ENCODE results near the gene TSC1. TPM values are rescaled to one million over a fixed set of nuclear protein-coding genes. Genes with fewer than 3 reads are reported as not detected.

Gene TSC1
- total RNA-seq, 1 experiment from 2014 or later: 40.9 TPM

- no peaks in the 10 kb centered on the region for H3K4me1 ChIP-seq (ENCODE audit: insufficient read depth, low read length, poor library complexity, severe bottlenecking)
- DNase-seq (ENCODE audit: low spot score): no peak
- H3K27me3 ChIP-seq (replicated peaks; ENCODE audit: insufficient read depth, low read depth, low read length, poor library complexity): no peaks in the 10 kb centered on the region
- H3K36me3 ChIP-seq (ENCODE audit: insufficient read depth, low read length, poor library complexity, severe bottlenecking): no peaks in the 10 kb centered on the region
- H3K27ac ChIP-seq (ENCODE audit: low read depth, low read length, poor library complexity, severe bottlenecking): no peak overlapping the region
- CTCF ChIA-PET: no interaction called here
- TF ChIP-seq EZH2 (IDR thresholded peaks at IDR 0.05; ENCODE audit: borderline replicate concordance, low read depth, low read length, poor library complexity, severe bottlenecking) (no peak), CTCF (conservative IDR thresholded peaks at IDR 0.05; ENCODE audit: low read depth, low read length) (no peak)
- H3K9me3 ChIP-seq (ENCODE audit: low read depth, low read length, poor library complexity, severe bottlenecking): no peaks in the 10 kb centered on the region
- BruUV-seq (replicated peaks): no TSS peak
- intact Hi-C loops (cut with micrococcal nuclease; ENCODE audit: unreplicated experiment): no loop called here
- POLR2A ChIA-PET (ENCODE audit: low non-redundant PET): no interaction called here
- no peak overlapping the region for H3K4me3 ChIP-seq (ENCODE audit: low read depth, low read length, poor library complexity, severe bottlenecking)
These were observed 58.6 kb downstream of the TSC1 start for GRCh38 chr9:132885720-132886333.

GRCh38 chr9:132883349-132884294 lies 60.8 kb downstream of the TSC1 start:
- POLR2A ChIA-PET (ENCODE audit: low non-redundant PET): no interaction called here
- no TSS peak for BruUV-seq (replicated peaks)
- Histone ChIP-seq H3K27me3 (replicated peaks; ENCODE audit: insufficient read depth, low read depth, low read length, poor library complexity) (no peaks in the 10 kb centered on the region), H3K36me3 (ENCODE audit: insufficient read depth, low read length, poor library complexity, severe bottlenecking) (no peaks in the 10 kb centered on the region), H3K27ac (ENCODE audit: low read depth, low read length, poor library complexity, severe bottlenecking) (no peak overlapping the region), H3K4me1 (ENCODE audit: insufficient read depth, low read length, poor library complexity, severe bottlenecking) (no peaks in the 10 kb centered on the region), H3K9me3 (ENCODE audit: low read depth, low read length, poor library complexity, severe bottlenecking) (no peaks in the 10 kb centered on the region), H3K4me3 (ENCODE audit: low read depth, low read length, poor library complexity, severe bottlenecking) (no peak overlapping the region)
- no peak for DNase-seq (ENCODE audit: low spot score)
- intact Hi-C loops (cut with micrococcal nuclease; ENCODE audit: unreplicated experiment): no loop called here
- no peak for TF ChIP-seq EZH2 (IDR thresholded peaks at IDR 0.05; ENCODE audit: borderline replicate concordance, low read depth, low read length, poor library complexity, severe bottlenecking)
- CTCF ChIA-PET: interaction anchor here (0.5 kb wide), 1 partner anchor 61 kb away, joined by 4 read pairs; no protein-coding TSS in a partner anchor

- ChIA-PET CTCF (no interaction called here), POLR2A (ENCODE audit: low non-redundant PET) (no interaction called here)
- BruUV-seq (replicated peaks): no TSS peak
- H3K36me3 ChIP-seq (ENCODE audit: insufficient read depth, low read length, poor library complexity, severe bottlenecking): no peaks in the 10 kb centered on the region
- H3K27ac ChIP-seq (ENCODE audit: low read depth, low read length, poor library complexity, severe bottlenecking): no peak overlapping the region
- H3K27me3 ChIP-seq (replicated peaks; ENCODE audit: insufficient read depth, low read depth, low read length, poor library complexity): no peaks in the 10 kb centered on the region
- no peak for DNase-seq (ENCODE audit: low spot score)
- H3K9me3 ChIP-seq (ENCODE audit: low read depth, low read length, poor library complexity, severe bottlenecking): no peaks in the 10 kb centered on the region
- TF ChIP-seq EZH2 (IDR thresholded peaks at IDR 0.05; ENCODE audit: borderline replicate concordance, low read depth, low read length, poor library complexity, severe bottlenecking) (no peak), CTCF (conservative IDR thresholded peaks at IDR 0.05; ENCODE audit: low read depth, low read length) (no peak)
- intact Hi-C loops (cut with micrococcal nuclease; ENCODE audit: unreplicated experiment): no loop called here
- H3K4me1 ChIP-seq (ENCODE audit: insufficient read depth, low read length, poor library complexity, severe bottlenecking): no peaks in the 10 kb centered on the region
- H3K4me3 ChIP-seq (ENCODE audit: low read depth, low read length, poor library complexity, severe bottlenecking): no peak overlapping the region
These were observed 61.8 kb downstream of the TSC1 start for GRCh38 chr9:132882616-132883015.

All from A673 (cell line).